ENCODE data around the gene UBE4B. TPM values are rescaled to one million over a fixed set of nuclear protein-coding genes. Genes with fewer than 3 reads are reported as not detected.

Gene UBE4B
- total RNA-seq, 1 experiment from 2014 or later, result 44.7 TPM

- no peak for TF ChIP-seq ZFX (IDR thresholded peaks at IDR 0.05)
- no peak for TF ChIP-seq ZBTB33 (IDR thresholded peaks at IDR 0.05; ENCODE audit: extremely low read depth, insufficient replicate concordance, low read length)
Observed at GRCh38 chr1:10209905-10210810, 177.4 kb downstream of the UBE4B start, which contains the start of gene KIF1B (continued).

GRCh38 chr1:10210841-10211804, 178.4 kb downstream of the UBE4B start:
- ChIA-PET RAD21 (ENCODE audit: low non-redundant PET in 1 of 2, low total read pairs in 2 of 2, uncharacterized antibody in 2 of 2, unreplicated experiment in 2 of 2) (interaction anchor here in 1 of 2 experiments (1.0 kb wide), 1 partner anchor 127 kb away, joined by 3 read pairs; no protein-coding TSS in a partner anchor), POLR2A (interaction anchor here (1.0 to 1.8 kb wide), 3 partner anchors 10 to 127 kb away, joined by 3 to 4 read pairs (median 3); no protein-coding TSS in a partner anchor), CTCF (interaction anchor here (0.6 to 2.1 kb wide), 16 partner anchors 8 to 826 kb away, joined by 3 to 27 read pairs (median 5); no protein-coding TSS in a partner anchor)
- DNase-seq (ENCODE audit: low read depth, low spot score) (peak; percentile 61), ATAC-seq (peak; percentile 16)
- Histone ChIP-seq H3K4me1 (ENCODE audit: control insufficient read depth in 1 of 2, insufficient read depth in 2 of 2, low read length in 2 of 2) (peaks cover 11 to 27% of the 10 kb centered on the region in 2 experiments), H3K27me3 (ENCODE audit: insufficient read depth, low read length) (no peaks in the 10 kb centered on the region), H3K36me3 (ENCODE audit: control insufficient read depth in 1 of 2, insufficient read depth in 2 of 2, low read length in 2 of 2) (no peaks in the 10 kb centered on the region), H2AFZ (ENCODE audit: low read depth, low read length, poor library complexity, severe bottlenecking) (no peak overlapping the region), H3K79me2 (ENCODE audit: insufficient read depth, low read length) (peaks cover 46% of the 10 kb centered on the region), H4K20me1 (ENCODE audit: insufficient read depth) (peaks cover 4% of the 10 kb centered on the region), H3K4me3 (replicated peaks in 1 of 2; ENCODE audit: low read depth in 1 of 2, low read length in 2 of 2) (peak overlapping the region; percentile 93 to 99), H3K9ac (ENCODE audit: low read length) (peak overlapping the region; percentile 97), H3K9me2 (ENCODE audit: insufficient read depth) (no peaks in the 10 kb centered on the region), H3K4me2 (ENCODE audit: low read length) (peak overlapping the region; percentile 96), H3K27ac (ENCODE audit: low read depth, low read length) (peak overlapping the region; percentile 74), H3K9me3 (ENCODE audit: control insufficient read depth in 1 of 2, insufficient read depth in 1 of 2, low read depth in 1 of 2, low read length in 2 of 2) (no peaks in the 10 kb centered on the region)
- intact Hi-C loops (cut with micrococcal nuclease), result loop anchor here (10.0 kb wide), 1 partner anchor 124 kb away; no protein-coding TSS in a partner anchor
- TSS peak; percentile 61 for BruUV-seq (replicated peaks)
- TF ChIP-seq REST (IDR thresholded peaks at IDR 0.05; ENCODE audit: low read depth) (no peak), MAX (IDR thresholded peaks at IDR 0.05) (peak; percentile 65), JUND (IDR thresholded peaks at IDR 0.05) (no peak), YY1 (IDR thresholded peaks at IDR 0.05; ENCODE audit: extremely low read depth, insufficient replicate concordance, low read depth, low read length) (peak; percentile 84), ZFX (IDR thresholded peaks at IDR 0.05) (peak; percentile 66), FOSL1 (IDR thresholded peaks at IDR 0.05; ENCODE audit: low read depth) (no peak), POLR2A (IDR thresholded peaks at IDR 0.05; ENCODE audit: borderline replicate concordance, extremely low read depth, insufficient read depth, insufficient read length) (no peak), CEBPB (IDR thresholded peaks at IDR 0.05; ENCODE audit: low read depth) (no peak), ATF3 (IDR thresholded peaks at IDR 0.05) (no peak), EGR1 (IDR thresholded peaks at IDR 0.05; ENCODE audit: low read depth) (no peak), SP1 (IDR thresholded peaks at IDR 0.05; ENCODE audit: low read depth) (no peak; the same call in 1 of the 2 replicates), RAD21 (IDR thresholded peaks at IDR 0.05; ENCODE audit: low read depth) (no peak), EZH2 (IDR thresholded peaks at IDR 0.05) (no peak), ZNF274 (IDR thresholded peaks at IDR 0.05; ENCODE audit: low read depth, low read length) (no peak)
